HG03565 (cell line): ENCODE measurements around the gene NSUN7.

Experiments
- ATAC-seq: cut with Tn5 transposase; IDR thresholded peaks from one replicate; pipeline ENCODE4 v1.9.1; 2021; ENCODE audit warnings: mild to moderate bottlenecking, moderate library complexity; ENCODE audit not compliant: unreplicated experiment

The NSUN7 gene

DNA sequence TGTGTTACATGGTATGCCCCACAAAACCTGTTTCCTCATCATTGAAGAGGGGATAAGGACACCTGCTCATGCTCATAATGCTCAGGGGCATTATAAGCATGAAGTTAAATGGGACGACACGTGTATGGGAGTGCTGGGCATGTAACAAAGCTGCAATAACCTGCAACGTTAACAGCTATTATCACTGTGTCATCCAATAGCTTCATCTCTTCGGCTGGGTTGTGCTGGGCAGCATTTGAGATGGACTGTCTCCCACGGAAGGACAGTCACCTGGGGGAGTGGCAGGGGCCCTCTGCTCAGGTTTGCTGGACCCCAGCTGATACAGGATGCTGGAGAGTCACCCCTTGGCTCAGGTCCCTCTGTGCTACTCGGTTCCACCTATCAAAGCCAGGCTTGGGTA is 94.5 kb downstream of the NSUN7 start:
- no peak for ATAC-seq

DNA sequence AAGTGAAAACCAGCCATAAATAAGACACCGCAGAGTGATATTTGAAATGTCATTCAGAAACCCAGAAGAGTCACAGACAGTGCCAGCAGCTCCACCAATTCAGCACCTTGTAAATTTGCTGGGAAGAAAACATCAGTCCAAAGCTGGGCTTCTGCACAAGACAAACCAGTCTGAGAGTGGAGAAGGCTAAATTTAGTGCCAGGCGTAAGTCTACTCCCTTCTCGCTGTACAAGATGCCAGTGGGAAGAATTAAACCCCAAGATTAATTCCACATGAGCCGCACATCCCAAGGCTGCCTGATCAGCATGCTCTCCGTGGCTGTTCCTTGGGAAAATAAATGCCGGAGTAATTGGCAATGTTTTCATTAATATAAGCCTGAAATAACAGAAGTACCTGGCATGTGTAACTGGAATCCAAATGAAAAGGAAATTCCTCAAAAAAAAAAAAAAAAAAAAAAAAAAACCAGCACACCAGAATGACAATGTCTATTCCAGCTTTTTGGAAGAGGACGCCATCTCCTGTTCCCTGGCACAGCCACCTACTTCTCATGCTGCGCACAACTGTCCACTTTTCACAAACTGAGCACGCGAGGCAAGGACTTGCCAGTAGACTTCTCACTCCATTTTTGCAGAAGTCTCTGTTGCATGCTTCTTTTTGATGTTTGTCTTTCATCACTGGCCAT is 95.5 kb downstream of the NSUN7 start:
- ATAC-seq: no peak

DNA sequence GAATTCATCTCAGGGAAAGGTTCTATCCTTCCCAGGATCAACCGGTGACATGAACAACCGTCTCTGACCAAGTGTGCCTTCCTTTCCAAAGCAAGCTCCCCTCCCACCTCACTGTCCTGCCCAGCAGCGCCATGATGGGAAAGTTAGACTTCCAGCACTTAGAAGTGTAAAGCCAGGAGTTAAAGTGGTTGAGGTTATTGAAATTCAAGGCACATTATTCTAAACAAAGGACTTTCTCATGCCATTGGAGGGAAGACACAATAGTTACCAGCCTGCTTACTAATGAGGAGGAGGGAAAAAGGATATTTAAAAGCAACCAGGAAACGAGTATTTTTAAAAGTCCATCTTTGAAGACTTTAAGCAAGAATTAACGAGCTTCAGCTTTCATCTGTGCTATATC is 96.8 kb downstream of the NSUN7 start:
- ATAC-seq: no peak

DNA sequence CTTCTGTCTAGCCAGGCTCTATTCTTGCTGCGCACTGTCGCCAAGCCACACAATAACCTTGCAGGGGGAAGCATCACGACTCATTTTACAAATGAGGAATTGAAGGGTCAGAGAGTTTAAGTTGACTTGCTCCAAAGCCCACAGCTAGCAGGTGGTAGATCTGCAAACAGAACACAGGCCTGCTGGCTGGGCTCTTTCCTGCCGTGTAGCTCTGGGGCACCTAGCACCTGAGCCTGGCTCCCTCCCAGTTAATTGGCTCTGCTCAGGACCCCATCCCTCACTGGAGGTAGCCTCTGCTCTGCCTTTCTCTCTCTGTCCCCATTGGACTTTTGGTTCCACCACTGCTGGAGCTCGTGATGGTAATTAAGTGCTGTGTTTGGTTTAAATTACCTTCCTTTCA is 98.5 kb downstream of the NSUN7 start:
- ATAC-seq: no peak

DNA sequence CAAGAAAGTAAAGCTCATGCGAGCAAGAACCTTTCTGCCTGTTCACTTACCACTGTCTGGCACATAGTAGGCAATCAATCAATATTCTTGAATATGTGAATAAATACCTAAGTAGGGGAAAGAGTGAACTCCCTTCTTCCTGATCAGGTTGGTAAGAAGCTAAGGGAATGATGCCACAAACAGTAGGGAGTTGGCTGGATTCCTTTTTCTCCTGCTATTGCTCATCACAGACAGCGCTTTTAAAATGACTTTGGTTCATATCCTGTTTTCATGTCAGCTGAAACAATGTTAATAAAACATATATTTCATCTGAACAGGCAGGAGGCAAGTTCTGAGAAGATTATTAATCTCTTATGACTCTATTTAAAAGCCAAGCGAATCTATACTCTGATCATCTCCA is 99.2 kb downstream of the NSUN7 start:
- ATAC-seq: no peak

DNA sequence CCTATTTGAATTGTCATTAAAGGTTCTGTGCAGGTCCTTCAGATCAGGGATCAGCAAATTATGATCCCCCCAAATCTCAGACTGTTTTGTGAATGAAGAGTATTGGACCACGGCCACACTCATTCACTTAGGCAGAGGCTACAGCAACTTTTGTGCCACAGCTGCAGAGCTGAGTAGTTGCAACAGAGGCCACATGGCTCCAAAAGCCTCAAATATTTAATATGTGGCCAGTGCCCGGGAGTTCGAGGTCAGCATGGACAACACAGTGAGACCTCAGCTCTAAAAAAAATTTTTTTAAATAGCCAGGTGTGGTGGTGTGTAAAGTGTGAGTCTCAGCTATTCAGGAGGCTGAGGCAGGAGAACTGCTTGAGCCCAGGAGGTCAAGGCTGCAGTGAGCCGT is 100.7 kb downstream of the NSUN7 start:
- no peak for ATAC-seq

DNA sequence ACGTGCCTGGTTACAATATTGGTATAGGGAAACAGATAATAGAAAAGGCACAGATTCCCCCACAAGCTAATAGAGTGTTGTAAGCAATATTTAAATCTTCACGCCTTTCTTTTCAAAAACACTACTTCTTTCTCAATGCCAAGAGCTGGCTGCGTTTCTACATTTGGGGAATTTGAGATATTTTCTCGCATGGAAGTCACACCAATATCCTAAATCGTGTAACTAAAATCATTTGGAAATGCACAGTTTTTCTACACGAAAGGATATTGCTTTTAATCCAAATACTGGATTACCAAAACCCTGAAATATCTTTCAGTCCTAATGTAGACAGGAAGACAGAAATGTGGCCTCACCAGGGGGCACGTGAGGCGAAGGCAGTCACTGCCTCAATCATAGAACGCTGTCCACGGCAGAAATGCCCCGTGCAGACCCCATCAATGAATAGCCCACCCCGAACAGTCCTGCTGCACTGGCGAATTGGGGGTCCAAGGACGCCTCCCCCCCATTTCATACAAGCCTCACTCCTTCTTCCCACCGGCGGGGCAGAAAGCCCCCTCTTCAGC is 106.6 kb downstream of the NSUN7 start:
- ATAC-seq: no peak

DNA sequence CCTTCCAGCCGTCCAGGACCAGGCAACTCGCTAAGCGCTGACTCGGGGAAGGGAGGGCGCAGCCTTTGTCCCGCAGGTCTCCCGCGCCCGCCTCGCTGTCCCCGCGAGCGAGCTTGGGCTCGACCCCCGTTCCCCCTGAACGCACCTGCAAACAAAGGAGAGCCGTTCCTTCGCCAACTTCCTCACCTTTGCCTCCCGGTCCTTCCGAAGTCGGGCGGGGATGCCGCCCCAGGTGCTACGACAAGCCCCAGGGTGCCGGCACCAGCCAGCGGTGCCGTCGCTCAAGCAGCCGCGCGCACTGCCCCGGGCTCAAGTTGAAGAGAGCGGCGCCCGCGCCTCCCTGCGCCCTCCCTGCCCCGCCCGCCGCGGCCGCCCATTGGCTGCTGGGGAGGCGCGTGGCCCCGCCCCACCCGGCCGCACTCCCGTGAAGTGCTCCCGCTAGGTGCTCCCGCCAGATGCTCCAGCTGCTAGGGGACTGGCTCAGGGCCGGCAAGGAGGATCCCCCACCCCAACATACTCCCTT is 107.1 kb downstream of the NSUN7 start:
- peak; percentile 71 for ATAC-seq

DNA sequence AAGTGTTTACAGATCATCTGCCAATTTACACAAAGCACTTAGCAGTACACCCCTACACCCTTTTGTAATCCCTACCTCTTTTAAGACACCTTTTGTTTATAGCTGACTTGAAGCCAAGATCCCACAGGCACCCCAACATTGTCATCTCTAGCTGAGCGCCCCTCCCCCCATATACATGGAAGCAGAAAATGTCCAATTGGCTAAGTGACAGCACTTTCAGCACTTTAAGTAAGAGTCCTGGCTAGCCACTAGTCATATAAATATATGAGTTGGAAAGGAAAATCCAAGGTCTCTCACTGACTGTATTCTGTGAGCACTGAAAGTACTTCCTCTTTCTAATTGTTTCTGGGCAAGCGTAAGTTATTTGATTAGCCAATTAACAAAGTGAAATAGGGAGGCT is 108.2 kb downstream of the NSUN7 start:
- ATAC-seq: no peak

DNA sequence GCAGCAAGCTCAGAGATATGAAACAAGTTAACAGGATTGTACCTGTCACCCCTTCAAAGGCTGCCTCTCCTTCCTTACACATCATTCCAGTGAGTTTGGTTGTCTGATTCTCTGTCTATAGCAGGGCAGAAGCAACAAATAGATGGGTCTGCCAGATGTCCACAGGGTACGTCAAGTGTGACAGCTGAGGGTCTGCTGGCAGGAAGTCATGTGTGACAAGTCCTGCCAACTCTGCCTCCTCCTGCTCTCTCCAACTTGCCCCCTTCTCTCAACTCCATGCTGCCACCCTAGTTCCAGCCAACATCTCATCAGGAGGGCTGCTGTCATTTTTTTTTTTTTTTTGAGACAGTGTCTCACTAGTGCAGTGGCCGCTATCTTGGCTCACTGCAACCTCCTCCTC is 109.2 kb downstream of the NSUN7 start:
- no peak for ATAC-seq
